ENCODE data around the gene ABCB4.

DNA sequence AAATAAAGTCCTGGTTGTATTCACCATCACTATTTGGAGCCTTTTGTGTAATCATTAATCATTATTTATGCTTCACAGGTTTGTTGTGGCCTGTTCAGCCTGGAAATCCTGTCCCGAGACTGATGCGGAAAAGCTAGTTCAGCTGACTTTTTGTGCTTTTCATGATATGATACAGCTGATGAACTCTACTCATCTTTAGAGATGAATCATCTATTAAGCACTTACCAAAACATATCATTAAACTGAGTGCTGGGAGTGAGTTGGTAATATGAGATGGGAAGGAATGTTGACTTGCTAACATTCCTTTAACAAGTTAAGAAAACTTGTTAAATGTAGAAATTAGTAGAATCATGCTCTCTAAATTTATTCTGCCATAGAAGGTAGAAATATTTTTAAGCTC is 77.0 kb downstream of the ABCB4 start:
- TF ChIP-seq SUZ12 (IDR thresholded peaks at IDR 0.05; ENCODE audit: extremely low read depth, insufficient read depth, insufficient read length) (no peak), ZNF274 (IDR thresholded peaks at IDR 0.05; ENCODE audit: low read depth, low read length) (no peak)

Measured in NT2/D1 (cell line).